Measurements from ENCODE around the gene RPA3. TPM values are rescaled to one million over a fixed set of nuclear protein-coding genes. Genes with fewer than 3 reads are reported as not detected.

The RPA3 gene
- total and polyA plus RNA-seq, 2 of the 13 experiments (the other 11 are each of a cell fraction or from before 2014, with no cell fraction given), result 38.3 to 154 TPM

DNA sequence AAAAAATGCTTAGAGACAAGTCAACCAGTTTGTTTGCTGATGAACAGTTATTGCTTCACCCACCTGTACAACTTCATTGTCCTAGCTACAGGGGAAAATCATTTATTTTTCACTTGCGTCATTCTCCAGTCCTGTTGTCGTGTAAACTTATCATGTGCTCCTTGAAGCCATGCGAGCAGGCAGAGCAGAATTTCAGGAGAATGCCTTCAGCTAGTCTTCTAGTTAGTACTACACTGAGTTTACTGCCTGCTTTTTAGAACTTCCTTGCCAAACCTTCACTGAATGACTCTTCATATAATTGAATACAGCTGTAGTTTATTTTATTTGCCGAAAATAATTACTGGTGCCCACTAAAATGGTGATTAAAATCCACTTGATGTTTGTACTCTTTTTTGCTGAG lies 15.6 kb downstream of the RPA3 start:
- no TSS peak for BruUV-seq (replicated peaks)
- ChIA-PET POLR2A (no interaction called here), CTCF (ENCODE audit: low intra/inter-chr PET ratio, low total read pairs) (no interaction called here)
- H3K4me3 ChIP-seq (replicated peaks in 1 of 3; ENCODE audit: insufficient read depth in 1 of 3, low read depth in 2 of 3, low read length in 3 of 3), result no peak overlapping the region
- ATAC-seq (no peak), DNase-seq (ENCODE audit: low spot score) (peak; percentile 8), FAIRE-seq (no peak)
- H2AFZ ChIP-seq (ENCODE audit: low read length), result no peak overlapping the region
- TF ChIP-seq SOX13 (IDR thresholded peaks at IDR 0.05), result no peak
- TF ChIP-seq SOX13 (CRISPR knock-in tag; conservative IDR thresholded peaks at IDR 0.05 in 1 of 2, IDR thresholded peaks at IDR 0.05 in 1 of 2), result peak in 1 of 2 experiments; percentile 45; a peak in 2 of 4 replicates
- TF ChIP-seq, protein P1, sequence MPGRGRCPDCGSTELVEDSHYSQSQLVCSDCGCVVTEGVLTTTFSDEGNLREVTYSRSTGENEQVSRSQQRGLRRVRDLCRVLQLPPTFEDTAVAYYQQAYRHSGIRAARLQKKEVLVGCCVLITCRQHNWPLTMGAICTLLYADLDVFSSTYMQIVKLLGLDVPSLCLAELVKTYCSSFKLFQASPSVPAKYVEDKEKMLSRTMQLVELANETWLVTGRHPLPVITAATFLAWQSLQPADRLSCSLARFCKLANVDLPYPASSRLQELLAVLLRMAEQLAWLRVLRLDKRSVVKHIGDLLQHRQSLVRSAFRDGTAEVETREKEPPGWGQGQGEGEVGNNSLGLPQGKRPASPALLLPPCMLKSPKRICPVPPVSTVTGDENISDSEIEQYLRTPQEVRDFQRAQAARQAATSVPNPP (CRISPR knock-in tag; IDR thresholded peaks at IDR 0.05), result no peak
- no peak for TF ChIP-seq SMARCC2 (IDR thresholded peaks at IDR 0.05)
- TF ChIP-seq, protein P2, sequence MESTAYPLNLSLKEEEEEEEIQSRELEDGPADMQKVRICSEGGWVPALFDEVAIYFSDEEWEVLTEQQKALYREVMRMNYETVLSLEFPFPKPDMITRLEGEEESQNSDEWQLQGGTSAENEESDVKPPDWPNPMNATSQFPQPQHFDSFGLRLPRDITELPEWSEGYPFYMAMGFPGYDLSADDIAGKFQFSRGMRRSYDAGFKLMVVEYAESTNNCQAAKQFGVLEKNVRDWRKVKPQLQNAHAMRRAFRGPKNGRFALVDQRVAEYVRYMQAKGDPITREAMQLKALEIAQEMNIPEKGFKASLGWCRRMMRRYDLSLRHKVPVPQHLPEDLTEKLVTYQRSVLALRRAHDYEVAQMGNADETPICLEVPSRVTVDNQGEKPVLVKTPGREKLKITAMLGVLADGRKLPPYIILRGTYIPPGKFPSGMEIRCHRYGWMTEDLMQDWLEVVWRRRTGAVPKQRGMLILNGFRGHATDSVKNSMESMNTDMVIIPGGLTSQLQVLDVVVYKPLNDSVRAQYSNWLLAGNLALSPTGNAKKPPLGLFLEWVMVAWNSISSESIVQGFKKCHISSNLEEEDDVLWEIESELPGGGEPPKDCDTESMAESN (CRISPR knock-in tag; conservative IDR thresholded peaks at IDR 0.05), result no peak
- TF ChIP-seq CEBPB (IDR thresholded peaks at IDR 0.05; ENCODE audit: borderline replicate concordance, low read depth, low read length), result peak; percentile 66; the same call in 1 of the 2 replicates
- no peak for TF ChIP-seq RELA (CRISPR knock-in tag; IDR thresholded peaks at IDR 0.05)
- intact Hi-C loops (cut with micrococcal nuclease; ENCODE audit: unreplicated experiment) (no loop called here), in situ Hi-C loops (cut with HindIII; ENCODE audit: extremely low pct_ligation_motif_present, low pct_unique_long_range_greater_than_20kb) (no loop called here)
- no peaks in the 10 kb centered on the region for H3K9me3 ChIP-seq (ENCODE audit: low read length)
- WGBS (ENCODE audit: low lambda C conversion rate), result 88% methylated on average over 4 of the region's 4 CpGs
- peaks cover 12% of the 10 kb centered on the region for H3K4me1 ChIP-seq (ENCODE audit: insufficient read depth, low read length)
- H3K36me3 ChIP-seq (replicated peaks in 1 of 2; ENCODE audit: control insufficient read depth in 1 of 2, insufficient read depth in 2 of 2, low read length in 2 of 2), result no peaks in the 10 kb centered on the region
- H3K79me2 ChIP-seq (ENCODE audit: insufficient read depth, low read length), result no peaks in the 10 kb centered on the region
- H3K4me2 ChIP-seq (ENCODE audit: low read depth, low read length), result no peak overlapping the region
- no peak overlapping the region for H3K9ac ChIP-seq (ENCODE audit: insufficient read depth, low read depth, low read length)
- H4K20me1 ChIP-seq (ENCODE audit: insufficient read depth, low read length), result no peaks in the 10 kb centered on the region
- no peak overlapping the region for H3K27ac ChIP-seq (ENCODE audit: extremely low read length, insufficient read depth, low read length)
- H3K27me3 ChIP-seq (ENCODE audit: control insufficient read depth in 1 of 2, insufficient read depth in 2 of 2, low read length in 2 of 2), result no peaks in the 10 kb centered on the region

All from HepG2 (cell line).